ENCODE data around the gene RPL12.
A peak's percentile ranks its signal among the peaks of the same experiment; 100 is the strongest.

RPL12 gene
- 596 to 905 (median 863) reads per million in 3 experiments for total RNA-seq

GRCh38 chr9:127450830-127451607, at the start of gene RPL12, which contains the start of gene LRSAM1:
RPL12 (minus strand) TSS chr9:127451406; CDS start chr9:127451317, 89 bp downstream.
LRSAM1 (plus strand) TSS chr9:127451510; CDS start chr9:127454528, 3,018 bp downstream.
- DNase-seq: peak; percentile 96

- DNase-seq: no peak
Observed at GRCh38 chr9:127500862-127501261, 49.7 kb upstream of the RPL12 start.

- DNase-seq: no peak
Observed at GRCh38 chr9:127500399-127500798, 49.2 kb upstream of the RPL12 start.

- DNase-seq: no peak
Observed at GRCh38 chr9:127498298-127498697, 47.1 kb upstream of the RPL12 start.

- no peak for DNase-seq
Observed at GRCh38 chr9:127497656-127498290, 46.6 kb upstream of the RPL12 start.

GRCh38 chr9:127496974-127497373, 45.8 kb upstream of the RPL12 start:
- DNase-seq: no peak

- DNase-seq: no peak
Observed at GRCh38 chr9:127495884-127496555, 44.8 kb upstream of the RPL12 start.

- DNase-seq: no peak
Observed at GRCh38 chr9:127494304-127494702, 43.1 kb upstream of the RPL12 start.

- no peak for DNase-seq
Observed at GRCh38 chr9:127493592-127494303, 42.5 kb upstream of the RPL12 start.

GRCh38 chr9:127492616-127493015, 41.4 kb upstream of the RPL12 start:
- no peak for DNase-seq

- DNase-seq: no peak
Observed at GRCh38 chr9:127491516-127491915, 40.3 kb upstream of the RPL12 start.

GRCh38 chr9:127490535-127491230, 39.5 kb upstream of the RPL12 start:
- no peak for DNase-seq

GRCh38 chr9:127489471-127490115, 38.4 kb upstream of the RPL12 start:
- no peak for DNase-seq

GRCh38 chr9:127488946-127489345, 37.7 kb upstream of the RPL12 start:
- no peak for DNase-seq

- no peak for DNase-seq
Observed at GRCh38 chr9:127485995-127486394, 34.8 kb upstream of the RPL12 start.

GRCh38 chr9:127482662-127483061, 31.5 kb upstream of the RPL12 start:
- DNase-seq: no peak

GRCh38 chr9:127479507-127480081, 28.4 kb upstream of the RPL12 start:
- DNase-seq: no peak

GRCh38 chr9:127474592-127474991, 23.4 kb upstream of the RPL12 start:
- no peak for DNase-seq

GRCh38 chr9:127473932-127474331, 22.7 kb upstream of the RPL12 start:
- no peak for DNase-seq

GRCh38 chr9:127473501-127473900, 22.3 kb upstream of the RPL12 start:
- DNase-seq: no peak

- no peak for DNase-seq
Observed at GRCh38 chr9:127470662-127471061, 19.5 kb upstream of the RPL12 start.
